Fibroblast of skin of right biceps (primary cell): ENCODE measurements around the gene RABL6.
A peak's percentile ranks its signal among the peaks of the same experiment; 100 is the strongest.

ENCODE experiments used
- DNase-seq: peaks from one replicate; pipeline ENCODE4 v3.0.0-alpha.2; 2013

The RABL6 gene

DNA sequence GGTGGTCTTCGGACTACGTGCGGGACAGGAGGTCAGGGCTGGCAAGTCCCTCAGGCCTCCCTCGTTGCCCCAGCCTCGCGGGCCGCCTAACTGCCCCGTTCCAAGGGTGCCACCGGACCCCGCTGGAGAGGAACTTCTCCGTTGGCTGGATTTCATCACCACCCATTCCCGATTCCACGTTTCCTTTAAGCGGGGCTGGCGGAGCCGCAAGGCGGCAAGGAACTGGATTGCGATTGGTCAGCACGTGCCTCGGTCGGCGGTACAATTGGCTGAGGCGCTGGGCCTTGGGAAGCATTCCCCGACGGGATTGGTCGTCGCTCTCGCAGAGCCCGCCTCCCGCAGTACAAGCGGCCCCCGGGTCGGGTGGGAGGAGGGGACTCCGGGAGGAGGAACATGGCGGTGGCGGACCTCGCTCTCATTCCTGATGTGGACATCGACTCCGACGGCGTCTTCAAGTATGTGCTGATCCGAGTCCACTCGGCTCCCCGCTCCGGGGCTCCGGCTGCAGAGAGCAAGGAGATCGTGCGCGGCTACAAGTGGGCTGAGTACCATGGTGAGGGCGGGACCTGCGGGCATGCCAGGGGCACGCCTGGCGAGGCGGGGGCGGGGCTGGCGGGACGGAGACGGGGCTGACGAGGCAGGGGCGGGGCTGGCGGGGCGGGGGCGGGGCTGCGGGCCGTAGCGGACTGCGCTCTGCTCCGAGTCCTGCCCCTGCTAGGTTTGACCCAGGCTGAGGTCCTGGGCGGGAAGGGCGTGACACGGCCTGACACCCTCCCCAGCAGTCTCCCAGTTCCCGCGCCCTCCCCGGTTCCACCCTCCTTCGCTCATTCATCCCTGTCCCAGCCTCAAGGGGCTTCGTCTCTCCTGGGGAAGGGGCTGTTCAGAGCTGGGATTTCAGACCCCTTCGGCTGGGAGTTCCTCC is 41.6 kb downstream of the RABL6 start, which contains the start of gene PHPT1:
TSS of gene PHPT1 (plus strand) at position 372 of the 922 bp plus-strand sequence. CDS start at position 394, 22 bp downstream.
- DNase-seq = peak; percentile 99

DNA sequence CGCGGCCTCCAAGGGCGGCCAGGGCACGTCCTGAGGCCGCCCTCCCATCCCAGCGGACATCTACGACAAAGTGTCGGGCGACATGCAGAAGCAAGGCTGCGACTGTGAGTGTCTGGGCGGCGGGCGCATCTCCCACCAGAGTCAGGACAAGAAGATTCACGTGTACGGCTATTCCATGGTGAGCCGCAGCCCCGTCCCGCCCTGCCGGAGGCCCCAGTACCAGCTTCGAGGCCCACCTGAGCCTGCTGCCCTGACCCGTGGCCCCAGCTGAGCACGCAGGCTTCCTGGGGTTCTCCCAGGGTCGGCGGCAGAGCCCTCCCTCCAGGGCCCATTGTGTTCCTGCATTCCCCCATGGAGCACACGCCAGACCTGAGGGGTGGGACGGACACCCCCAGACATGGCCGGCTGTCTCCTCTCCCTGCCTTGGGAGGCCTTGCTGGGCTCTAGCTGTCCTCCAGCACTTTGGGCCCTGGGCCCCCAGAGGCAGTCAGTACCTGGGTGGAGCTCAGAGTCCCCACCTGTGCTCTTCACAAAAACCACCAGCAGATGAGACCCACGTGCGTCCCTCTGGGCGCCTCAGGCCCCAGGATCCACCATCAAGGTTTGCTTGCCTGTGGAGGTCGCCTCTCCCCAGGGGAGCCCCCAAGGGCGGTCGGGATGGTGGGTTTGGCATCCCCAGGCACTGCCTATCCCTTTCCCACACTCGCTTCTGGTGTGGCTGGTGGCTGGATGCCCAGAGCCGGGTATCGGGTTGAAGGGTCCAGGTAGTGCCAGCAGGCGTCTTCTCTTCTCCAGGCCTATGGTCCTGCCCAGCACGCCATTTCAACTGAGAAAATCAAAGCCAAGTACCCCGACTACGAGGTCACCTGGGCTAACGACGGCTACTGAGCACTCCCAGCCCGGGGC is 42.5 kb downstream of the RABL6 start:
- DNase-seq = no peak

DNA sequence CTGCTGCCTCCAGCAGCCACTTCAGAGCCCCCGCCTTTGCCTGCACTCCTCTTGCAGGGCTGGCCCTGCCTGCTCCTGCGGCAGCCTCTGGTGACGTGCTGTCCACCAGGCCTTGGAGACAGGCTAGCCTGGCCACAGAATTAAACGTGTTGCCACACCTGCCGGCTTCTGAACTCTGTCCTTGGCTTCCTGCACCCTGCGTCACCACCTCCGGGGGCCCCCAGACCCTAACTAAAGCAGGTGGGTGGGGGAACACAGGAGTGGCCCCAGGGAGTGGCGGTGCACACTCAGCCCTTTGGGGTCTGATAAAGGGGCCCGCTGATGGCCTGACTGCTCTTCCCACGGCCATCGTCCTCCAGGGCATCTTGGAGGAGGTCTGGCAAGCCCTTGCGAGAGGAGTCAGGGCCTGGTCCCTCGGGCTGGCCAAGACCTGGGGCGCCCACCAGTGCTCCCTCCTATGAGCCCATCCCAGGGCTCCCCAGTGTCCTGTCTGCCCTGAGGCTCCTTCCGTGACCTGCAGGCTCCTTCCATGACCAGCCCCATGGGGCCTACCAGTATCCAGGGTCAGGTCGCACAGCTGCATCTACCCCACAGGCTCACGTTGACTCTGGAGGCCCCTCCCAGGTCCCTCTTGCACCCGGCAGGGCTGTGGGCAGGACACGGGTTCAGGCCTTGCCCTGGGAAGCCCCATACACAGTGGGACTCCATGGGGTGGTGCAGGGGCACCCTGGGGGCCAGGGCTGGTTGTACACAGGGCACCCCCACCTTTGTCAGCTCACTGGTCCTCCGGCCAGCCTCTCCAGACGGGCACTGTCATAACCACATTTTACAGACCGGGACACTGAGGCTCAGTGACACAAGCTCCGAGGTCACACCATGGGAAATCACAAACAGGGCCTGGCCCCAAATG is 43.4 kb downstream of the RABL6 start:
- DNase-seq = no peak

DNA sequence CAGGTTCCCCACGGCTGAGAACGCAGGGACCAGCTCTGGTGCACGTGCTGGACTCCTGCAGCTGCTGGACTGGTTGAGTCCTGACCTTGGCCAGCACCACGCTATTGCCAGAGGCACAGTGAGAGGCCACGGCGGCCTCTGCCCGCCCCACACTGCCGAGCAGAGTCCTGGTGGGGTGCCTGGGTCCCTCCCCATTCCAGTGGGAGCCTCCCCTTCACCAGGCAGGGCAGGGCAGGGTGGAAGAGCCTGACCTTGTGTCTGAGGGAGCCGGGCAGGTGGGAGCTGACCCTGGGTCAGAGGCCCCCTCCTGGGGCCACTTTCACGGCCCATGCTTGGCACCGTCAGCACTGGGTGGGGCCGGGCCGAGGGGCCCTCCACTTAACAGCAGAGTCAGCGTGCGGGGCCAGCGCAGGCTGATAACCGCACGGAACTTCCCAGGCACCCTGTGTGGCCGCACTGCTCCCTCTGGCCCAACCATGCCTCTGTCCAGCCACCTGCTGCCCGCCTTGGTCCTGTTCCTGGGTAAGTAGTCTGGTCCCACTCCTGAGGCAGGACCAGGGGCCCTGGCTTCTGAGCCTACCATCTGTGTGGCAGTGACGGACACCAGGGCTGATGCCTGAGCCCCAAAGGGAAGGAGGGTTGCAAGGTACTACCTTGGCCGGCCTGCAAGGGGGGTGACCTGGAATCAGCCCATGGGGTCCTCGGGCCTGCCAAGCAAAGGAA is 44.4 kb downstream of the RABL6 start, which contains the start of gene MAMDC4:
TSS of gene MAMDC4 (plus strand) at position 406 of the 723 bp plus-strand sequence. CDS start at position 477, 71 bp downstream.
- no peak for DNase-seq

DNA sequence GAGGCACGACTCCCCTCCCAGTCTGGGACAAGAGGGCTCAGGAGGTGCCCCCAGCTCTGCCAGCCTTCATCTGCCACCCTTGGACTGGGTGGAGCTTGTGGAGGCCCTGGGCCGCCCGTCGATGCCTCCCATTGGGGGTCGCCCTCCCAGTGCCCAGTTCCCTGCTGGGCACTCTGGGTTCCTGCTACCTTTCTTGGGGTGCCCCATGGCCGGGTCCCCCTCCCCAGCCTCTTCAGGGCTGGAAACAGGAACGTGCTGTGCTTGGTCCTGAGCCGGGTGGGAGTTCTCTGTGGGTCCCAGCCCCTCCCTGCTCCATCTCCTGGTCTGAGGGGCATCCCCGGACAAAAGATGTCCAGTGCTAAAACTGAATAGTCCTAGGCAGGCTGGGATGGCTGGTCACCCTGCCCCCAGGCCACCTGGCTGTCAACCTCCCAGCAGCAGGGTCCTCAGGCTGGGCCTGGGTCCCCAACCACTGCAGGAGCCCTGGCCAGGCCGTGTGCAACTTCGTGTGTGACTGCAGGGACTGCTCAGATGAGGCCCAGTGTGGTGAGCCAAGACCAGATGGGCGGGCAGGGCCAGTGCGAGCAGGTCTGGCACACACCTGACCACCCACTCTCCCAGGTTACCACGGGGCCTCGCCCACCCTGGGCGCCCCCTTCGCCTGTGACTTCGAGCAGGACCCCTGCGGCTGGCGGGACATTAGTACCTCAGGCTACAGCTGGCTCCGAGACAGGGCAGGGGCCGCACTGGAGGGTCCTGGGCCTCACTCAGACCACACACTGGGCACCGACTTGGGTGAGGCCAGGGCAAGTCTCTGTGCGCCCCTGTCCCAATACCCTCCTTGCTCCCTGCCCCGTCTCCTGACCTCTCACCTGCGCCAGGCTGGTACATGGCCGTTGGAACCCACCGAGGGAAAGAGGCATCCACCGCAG is 45.2 kb downstream of the RABL6 start:
- DNase-seq = no peak

DNA sequence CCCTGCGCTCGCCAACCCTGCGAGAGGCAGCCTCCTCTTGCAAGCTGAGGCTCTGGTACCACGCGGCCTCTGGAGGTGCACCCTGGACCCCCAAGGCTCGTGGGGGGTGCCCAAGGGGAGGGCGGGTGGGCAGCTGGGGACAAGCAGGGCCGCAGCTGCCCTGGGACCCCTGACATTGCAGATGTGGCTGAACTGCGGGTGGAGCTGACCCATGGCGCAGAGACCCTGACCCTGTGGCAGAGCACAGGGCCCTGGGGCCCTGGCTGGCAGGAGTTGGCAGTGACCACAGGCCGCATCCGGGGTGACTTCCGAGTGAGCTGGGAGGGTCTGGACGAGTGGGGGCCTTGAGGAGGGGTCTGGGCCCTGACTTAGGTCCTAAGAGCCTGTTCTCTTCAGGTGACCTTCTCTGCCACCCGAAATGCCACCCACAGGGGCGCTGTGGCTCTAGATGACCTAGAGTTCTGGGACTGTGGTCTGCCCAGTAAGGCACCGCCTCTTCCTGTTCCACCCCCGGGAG is 45.9 kb downstream of the RABL6 start:
- DNase-seq = no peak

DNA sequence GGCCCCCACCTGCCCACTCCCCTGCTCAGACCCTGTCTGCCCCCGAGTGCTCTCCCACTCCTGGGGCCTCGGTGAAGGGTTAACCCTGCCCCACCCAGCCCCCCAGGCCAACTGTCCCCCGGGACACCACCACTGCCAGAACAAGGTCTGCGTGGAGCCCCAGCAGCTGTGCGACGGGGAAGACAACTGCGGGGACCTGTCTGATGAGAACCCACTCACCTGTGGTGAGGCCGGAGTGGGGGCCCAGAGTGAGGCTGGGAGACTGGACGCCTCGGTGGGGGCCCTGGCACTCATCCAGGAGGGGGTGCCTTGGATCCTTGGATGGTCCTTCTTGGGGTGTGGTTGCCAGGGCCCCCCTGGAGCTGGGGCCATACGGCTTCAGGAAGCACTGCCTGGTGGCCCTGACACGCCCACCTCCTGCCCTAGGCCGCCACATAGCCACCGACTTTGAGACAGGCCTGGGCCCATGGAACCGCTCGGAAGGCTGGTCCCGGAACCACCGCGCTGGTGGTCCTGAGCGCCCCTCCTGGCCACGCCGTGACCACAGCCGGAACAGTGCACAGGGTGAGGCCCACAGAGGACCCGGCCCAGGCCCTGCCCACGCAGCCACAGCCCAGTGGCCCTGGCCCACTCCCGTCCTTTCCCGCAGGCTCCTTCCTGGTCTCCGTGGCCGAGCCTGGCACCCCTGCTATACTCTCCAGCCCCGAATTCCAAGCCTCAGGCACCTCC is 46.5 kb downstream of the RABL6 start:
- no peak for DNase-seq

DNA sequence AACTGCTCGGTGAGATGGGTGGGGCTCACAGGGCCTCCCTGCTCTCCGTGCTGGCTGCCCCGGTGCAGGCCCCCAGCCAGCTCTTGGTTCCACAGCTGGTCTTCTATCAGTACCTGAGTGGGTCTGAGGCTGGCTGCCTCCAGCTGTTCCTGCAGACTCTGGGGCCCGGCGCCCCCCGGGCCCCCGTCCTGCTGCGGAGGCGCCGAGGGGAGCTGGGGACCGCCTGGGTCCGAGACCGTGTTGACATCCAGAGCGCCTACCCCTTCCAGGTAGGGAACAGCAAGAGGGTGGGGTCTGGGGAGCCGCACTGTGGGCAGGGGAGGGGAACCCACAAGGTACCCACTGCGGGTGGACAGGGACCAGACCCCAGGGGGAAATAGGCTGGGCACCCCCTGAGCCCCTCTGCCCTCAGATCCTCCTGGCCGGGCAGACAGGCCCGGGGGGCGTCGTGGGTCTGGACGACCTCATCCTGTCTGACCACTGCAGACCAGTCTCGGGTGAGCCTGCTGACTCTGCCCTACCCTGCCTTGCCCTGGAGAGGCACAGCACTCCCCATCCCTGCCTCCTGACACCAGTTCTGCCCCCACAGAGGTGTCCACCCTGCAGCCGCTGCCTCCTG is 47.2 kb downstream of the RABL6 start:
- no peak for DNase-seq

DNA sequence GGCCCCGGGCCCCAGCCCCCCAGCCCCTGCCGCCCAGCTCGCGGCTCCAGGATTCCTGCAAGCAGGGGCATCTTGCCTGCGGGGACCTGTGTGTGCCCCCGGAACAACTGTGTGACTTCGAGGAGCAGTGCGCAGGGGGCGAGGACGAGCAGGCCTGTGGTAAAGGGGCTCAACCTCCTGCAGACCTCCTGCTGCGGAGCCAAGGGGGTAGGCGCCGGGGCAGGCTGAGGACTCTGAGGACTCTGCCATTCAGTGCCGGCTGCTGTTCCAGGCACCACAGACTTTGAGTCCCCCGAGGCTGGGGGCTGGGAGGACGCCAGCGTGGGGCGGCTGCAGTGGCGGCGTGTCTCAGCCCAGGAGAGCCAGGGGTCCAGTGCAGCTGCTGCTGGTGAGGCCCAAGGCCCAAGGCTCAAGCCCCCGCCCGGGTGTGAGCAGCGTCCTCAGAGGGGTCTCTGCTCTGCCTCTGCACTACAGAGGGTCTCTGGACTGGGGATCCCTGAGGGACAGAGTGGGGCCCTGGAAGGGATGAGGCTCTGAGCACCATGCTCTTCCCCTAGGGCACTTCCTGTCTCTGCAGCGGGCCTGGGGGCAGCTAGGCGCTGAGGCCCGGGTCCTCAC is 47.8 kb downstream of the RABL6 start:
- DNase-seq = no peak

DNA sequence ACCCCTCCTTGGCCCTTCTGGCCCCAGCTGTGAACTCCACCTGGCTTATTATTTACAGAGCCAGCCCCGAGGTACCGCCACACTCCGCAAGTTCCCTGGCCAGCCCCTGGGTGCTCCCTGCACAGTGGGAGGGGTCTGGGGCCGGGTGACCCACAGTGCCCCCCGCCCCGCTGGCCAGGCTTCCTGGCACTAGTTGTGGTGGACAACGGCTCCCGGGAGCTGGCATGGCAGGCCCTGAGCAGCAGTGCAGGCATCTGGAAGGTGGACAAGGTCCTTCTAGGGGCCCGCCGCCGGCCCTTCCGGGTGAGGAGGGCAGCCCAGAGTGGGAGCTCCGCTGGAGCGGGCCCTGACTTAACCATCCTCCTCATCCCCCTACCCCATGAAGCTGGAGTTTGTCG is 48.3 kb downstream of the RABL6 start:
- no peak for DNase-seq

DNA sequence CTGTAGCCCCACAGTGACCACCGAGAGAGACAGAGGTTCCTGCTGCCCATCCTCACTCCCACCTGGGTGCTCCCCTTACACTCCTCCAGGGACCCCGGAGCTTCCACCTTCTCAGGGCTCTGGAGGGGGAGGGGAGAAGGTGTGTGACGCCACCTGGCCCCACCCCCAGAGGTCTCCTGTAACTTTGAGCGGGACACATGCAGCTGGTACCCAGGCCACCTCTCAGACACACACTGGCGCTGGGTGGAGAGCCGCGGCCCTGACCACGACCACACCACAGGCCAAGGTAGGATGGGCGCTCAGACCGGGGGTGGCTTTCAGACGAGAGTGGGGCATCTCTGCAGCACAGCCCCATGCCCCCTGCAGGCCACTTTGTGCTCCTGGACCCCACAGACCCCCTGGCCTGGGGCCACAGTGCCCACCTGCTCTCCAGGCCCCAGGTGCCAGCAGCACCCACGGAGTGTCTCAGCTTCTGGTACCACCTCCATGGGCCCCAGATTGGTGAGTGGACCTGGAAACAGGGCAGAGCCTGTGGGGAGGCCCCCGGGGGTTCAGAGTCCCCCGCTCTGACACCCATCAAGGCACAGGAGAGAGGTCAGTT is 48.9 kb downstream of the RABL6 start:
- DNase-seq = no peak

DNA sequence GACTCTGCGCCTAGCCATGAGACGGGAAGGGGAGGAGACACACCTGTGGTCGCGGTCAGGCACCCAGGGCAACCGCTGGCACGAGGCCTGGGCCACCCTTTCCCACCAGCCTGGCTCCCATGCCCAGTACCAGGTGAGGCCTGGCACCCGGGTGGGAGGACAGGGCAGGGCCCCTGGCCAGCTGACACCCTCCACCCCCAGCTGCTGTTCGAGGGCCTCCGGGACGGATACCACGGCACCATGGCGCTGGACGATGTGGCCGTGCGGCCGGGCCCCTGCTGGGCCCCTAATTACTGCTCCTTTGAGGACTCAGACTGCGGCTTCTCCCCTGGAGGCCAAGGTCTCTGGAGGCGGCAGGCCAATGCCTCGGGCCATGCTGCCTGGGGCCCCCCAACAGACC is 49.4 kb downstream of the RABL6 start:
- DNase-seq = no peak

DNA sequence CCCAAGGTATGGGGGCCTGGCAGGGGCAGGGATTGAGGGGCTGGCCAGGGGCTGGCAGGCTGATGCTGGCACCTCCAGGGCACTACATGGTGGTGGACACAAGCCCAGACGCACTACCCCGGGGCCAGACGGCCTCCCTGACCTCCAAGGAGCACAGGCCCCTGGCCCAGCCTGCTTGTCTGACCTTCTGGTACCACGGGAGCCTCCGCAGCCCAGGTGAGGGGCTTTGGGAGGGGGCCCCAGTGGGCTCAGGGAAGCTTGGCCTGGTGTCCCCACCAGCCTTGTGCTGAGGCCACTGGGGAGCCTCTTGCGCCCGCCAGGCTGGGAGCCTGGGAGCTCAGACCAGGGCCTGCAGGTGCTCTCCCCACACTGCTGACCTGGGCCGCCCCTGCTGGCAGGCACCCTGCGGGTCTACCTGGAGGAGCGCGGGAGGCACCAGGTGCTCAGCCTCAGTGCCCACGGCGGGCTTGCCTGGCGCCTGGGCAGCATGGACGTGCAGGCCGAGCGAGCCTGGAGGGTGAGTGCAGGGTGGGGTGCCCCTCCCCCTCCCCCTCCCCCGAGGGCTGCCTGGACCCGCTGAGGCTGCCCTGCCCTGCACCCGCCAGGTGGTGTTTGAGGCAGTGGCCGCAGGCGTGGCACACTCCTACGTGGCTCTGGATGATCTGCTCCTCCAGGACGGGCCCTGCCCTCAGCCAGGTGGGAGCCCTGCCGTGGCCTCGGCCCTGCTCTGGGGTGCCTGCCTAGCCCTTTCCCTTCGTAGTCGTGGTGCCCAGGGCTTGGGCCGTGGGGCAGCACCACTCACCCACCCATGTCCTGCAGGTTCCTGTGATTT is 50.0 kb downstream of the RABL6 start:
- no peak for DNase-seq

DNA sequence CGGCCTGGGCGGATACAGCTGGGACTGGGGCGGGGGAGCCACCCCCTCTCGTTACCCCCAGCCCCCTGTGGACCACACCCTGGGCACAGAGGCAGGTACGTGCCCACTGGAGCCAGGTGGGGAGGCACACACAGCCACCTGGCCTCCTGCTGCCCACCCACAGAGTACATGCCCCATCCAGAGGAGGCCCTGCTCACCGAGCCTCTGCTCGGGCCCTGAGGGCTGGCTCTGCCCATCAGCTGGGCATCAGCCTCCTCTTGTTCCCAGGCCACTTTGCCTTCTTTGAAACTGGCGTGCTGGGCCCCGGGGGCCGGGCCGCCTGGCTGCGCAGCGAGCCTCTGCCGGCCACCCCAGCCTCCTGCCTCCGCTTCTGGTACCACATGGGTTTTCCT is 50.7 kb downstream of the RABL6 start:
- no peak for DNase-seq

DNA sequence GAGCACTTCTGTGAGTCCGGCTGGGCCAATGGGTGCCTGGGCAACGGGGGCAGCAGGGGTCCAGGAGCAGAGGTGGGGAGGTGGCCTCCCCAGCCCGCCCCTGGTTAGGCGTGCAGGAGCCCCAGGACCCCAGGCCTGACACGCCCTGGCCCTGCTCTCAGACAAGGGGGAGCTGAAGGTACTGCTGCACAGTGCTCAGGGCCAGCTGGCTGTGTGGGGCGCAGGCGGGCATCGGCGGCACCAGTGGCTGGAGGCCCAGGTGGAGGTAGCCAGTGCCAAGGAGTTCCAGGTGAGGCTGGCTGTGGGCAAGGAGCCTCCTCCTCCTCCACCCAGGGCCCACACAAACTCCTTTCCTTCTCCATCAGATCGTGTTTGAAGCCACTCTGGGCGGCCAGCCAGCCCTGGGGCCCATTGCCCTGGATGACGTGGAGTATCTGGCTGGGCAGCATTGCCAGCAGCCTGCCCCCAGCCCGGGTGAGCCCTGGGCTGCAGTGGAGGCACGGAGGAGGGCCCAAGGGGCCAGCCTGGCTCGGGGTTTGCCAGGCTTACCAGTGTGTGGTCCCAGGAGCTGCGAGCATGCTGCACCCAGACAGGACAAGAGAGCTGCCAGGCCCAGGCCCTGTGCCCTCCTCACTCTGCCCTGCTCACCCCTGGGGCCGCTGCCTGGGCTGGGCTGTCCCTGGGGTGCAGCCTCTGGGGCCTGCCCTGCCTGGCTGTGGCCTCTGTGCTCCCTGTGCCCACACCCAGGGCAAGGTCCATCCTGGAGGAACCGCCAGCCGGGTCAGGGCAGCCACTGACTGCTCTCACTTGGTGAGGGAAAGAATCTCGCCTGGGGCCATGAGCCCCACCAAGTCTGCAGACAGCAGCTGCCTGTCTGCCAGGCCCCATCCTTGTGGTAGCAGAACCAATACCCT is 51.4 kb downstream of the RABL6 start:
- DNase-seq = no peak

DNA sequence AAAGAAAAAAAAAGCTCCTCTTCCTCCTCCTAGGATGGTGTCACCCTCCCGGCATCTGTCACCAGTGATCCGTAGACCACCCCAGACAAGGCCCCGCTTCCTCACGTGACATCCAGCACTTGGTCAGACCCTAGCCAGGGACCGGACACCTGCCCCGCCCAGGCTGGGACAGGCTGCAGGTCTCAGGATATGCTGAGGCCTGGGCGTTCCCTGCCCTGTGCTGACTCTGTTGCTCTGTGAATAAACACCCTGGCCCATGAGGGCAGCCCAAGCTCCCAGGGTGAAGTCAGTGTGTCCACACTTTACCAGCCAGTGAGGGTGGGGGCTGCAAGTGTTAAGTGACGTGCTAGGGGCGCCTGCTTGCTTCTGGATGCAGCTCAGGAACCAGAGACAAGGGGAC is 52.8 kb downstream of the RABL6 start:
- DNase-seq = no peak
